Upper lobe of left lung (tissue), 6 donors: ENCODE data around the gene HCFC1R1. TPM values are rescaled to one million over a fixed set of nuclear protein-coding genes. Genes with fewer than 3 reads are reported as not detected.

Experiments
- ATAC-seq, 2 donors: fragments of 200-7000 bp; cut with Tn5 transposase; one replicate each; pipeline ENCODE4 v1.9.1; 2022; ENCODE audit warnings: mild to moderate bottlenecking in 2 of 2, moderate library complexity in 2 of 2; ENCODE audit not compliant: low FRiP score in 2 of 2
- DNase-seq, 2 donors: peaks; one replicate each; pipeline ENCODE4 v3.0.0-alpha.2; 2019 to 2020
- H3K27ac ChIP-seq, 4 donors: fragments of 200-600 bp; sonication (generic); one replicate each; pipeline ENCODE4 v1.5.1; 2016 to 2019
- H3K27me3 ChIP-seq, 4 donors: fragments of 200-600 bp; sonication (generic); one replicate each; pipeline ENCODE4 v1.5.1; 2017 to 2019
- H3K36me3 ChIP-seq, 4 donors: fragments of 200-600 bp; sonication (generic); one replicate each; pipeline ENCODE4 v1.5.1; 2016 to 2019
- H3K4me1 ChIP-seq, 4 donors: fragments of 200-600 bp; sonication (generic); one replicate each; pipeline ENCODE4 v1.5.1; 2018 to 2019
- H3K4me3 ChIP-seq, 4 donors: fragments of 200-600 bp; sonication (generic); one replicate each; pipeline ENCODE4 v1.5.1; 2017 to 2019; ENCODE audit warnings: mild to moderate bottlenecking in 2 of 4, moderate library complexity in 1 of 4
- H3K9me3 ChIP-seq, 4 donors: fragments of 200-600 bp; sonication (generic); one replicate each; pipeline ENCODE4 v1.5.1; 2018 to 2019
- EP300 ChIP-seq, 4 donors: sonication (generic); formaldehyde crosslinking; IDR thresholded peaks; one replicate each; pipeline ENCODE4 v1.5.1; 2017; ENCODE audit warnings: antibody characterized with exemption in 4 of 4, control low read depth in 2 of 4
- POLR2A ChIP-seq, 4 donors: fragments of 450-650 bp; IDR thresholded peaks; one replicate each; pipeline ENCODE4 v1.5.1; 2016 to 2017; ENCODE audit warnings: antibody characterized with exemption in 4 of 4, mild to moderate bottlenecking in 2 of 4
- POLR2AphosphoS5 ChIP-seq, 2 donors: sonication (generic); formaldehyde crosslinking; IDR thresholded peaks; one replicate each; pipeline ENCODE4 v1.5.1; 2017; ENCODE audit warnings: antibody characterized with exemption in 2 of 2
- WGBS, 2 donors: methylation state at CpG; one replicate each; pipeline ENCODE4 v1.1.5; 2017 to 2018; 5-methylcytosine and 5-hydroxymethylcytosine counted together
- total RNA-seq, 6 donors: library from RNA; depleted of rRNA in 4 of 6; stranded (reverse); fragments of >200 nt in 4 of 6; gene quantifications; one replicate each; pipeline versions ENCODE4 v1.1.0 to v1.2.1, GENCODE V29; 2016 to 2021
- TF ChIP-seq, protein P1 (sequence below), 6 experiments: fragments of 450-650 bp in 4 of 6; fragments of 200-600 bp in 2 of 6; sonication (generic) in 2 of 6; IDR thresholded peaks; one replicate each; pipeline ENCODE4 v1.5.1; 2016 to 2019; ENCODE audit warnings: antibody characterized with exemption in 6 of 6
- donor health status: DM: no; HTN: no; CAD: no; lungs with moderate emphysema.
- donor health status: DM: no; HTN: yes; CAD: no; lungs with severe emphysema.

Gene HCFC1R1
- total RNA-seq, 6 donors from 2014 or later, result 28.3 to 85.1 (median 42.2) TPM

DNA sequence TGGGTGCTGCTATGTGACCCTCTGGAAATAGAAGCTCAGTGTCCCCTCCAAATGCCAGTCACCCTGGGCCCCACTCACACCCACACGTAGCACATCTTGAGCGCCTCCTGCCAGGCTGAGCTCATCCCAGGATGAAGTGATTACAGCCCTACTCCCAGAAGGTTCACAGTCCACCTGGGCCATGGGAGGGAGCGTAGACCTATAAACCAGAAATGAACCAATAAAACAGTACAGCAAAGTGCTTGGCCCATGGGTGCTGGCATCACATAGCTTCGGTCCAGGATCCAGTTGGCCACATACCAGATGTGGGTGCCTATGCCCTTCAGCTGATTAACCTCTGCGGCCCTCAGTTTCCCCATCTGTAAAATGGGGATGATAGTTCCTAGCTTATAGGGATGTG, 15.2 kb upstream of the HCFC1R1 start:
- DNase-seq (no peak), ATAC-seq (no peak)
- peaks cover 4 to 27% (median 15%) of the 10 kb centered on the region in 4 donors for H3K27me3 ChIP-seq
- H3K4me1 ChIP-seq, result peaks cover 7 to 31% (median 14%) of the 10 kb centered on the region in 4 donors
- 80 to 92% methylated on average over 5 of the region's 5 CpGs for WGBS, 2 donors
- H3K4me3 ChIP-seq, result no peak overlapping the region
- no peaks in the 10 kb centered on the region for H3K36me3 ChIP-seq
- TF ChIP-seq EP300 (IDR thresholded peaks at IDR 0.05) (no peak), POLR2A (IDR thresholded peaks at IDR 0.05) (no peak), POLR2AphosphoS5 (IDR thresholded peaks at IDR 0.05) (no peak)
- TF ChIP-seq, protein P1, sequence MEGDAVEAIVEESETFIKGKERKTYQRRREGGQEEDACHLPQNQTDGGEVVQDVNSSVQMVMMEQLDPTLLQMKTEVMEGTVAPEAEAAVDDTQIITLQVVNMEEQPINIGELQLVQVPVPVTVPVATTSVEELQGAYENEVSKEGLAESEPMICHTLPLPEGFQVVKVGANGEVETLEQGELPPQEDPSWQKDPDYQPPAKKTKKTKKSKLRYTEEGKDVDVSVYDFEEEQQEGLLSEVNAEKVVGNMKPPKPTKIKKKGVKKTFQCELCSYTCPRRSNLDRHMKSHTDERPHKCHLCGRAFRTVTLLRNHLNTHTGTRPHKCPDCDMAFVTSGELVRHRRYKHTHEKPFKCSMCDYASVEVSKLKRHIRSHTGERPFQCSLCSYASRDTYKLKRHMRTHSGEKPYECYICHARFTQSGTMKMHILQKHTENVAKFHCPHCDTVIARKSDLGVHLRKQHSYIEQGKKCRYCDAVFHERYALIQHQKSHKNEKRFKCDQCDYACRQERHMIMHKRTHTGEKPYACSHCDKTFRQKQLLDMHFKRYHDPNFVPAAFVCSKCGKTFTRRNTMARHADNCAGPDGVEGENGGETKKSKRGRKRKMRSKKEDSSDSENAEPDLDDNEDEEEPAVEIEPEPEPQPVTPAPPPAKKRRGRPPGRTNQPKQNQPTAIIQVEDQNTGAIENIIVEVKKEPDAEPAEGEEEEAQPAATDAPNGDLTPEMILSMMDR (IDR thresholded peaks at IDR 0.05), result no peak
- H3K27ac ChIP-seq, result no peak overlapping the region
- no peaks in the 10 kb centered on the region for H3K9me3 ChIP-seq

DNA sequence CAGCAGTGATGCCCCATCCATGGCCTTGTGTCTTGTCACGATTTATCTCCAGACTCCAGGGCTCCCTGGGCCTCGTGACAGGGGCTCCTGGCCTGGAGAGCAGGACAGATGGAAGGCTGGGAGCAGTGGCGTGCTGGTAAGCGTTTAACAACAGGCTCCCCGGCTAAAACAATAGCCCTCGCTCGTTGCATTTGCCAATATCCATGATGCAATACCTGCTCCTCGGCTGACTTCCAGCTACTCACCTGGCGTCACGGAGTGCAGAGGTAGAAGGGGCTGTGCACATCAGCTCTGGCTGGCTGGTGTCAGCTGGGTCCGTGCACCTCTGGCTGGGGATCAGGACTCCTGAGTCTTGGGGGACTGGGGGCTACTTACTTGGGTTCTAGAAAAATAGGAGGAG, 14.5 kb upstream of the HCFC1R1 start:
- Histone ChIP-seq H3K4me1 (peaks cover 7 to 31% (median 14%) of the 10 kb centered on the region in 4 donors), H3K4me3 (no peak overlapping the region), H3K36me3 (no peaks in the 10 kb centered on the region), H3K27me3 (peaks cover 4 to 24% (median 15%) of the 10 kb centered on the region in 4 donors), H3K27ac (no peak overlapping the region), H3K9me3 (no peaks in the 10 kb centered on the region)
- 24 to 37% methylated on average over 8 to 11 of the region's 11 CpGs for WGBS, 2 donors
- TF ChIP-seq, protein P1 (IDR thresholded peaks at IDR 0.05), result no peak
- TF ChIP-seq POLR2A (IDR thresholded peaks at IDR 0.05) (no peak), POLR2AphosphoS5 (IDR thresholded peaks at IDR 0.05) (no peak), EP300 (IDR thresholded peaks at IDR 0.05) (no peak)
- ATAC-seq (no peak), DNase-seq (peak in 1 of 2 donors; percentile 76)

DNA sequence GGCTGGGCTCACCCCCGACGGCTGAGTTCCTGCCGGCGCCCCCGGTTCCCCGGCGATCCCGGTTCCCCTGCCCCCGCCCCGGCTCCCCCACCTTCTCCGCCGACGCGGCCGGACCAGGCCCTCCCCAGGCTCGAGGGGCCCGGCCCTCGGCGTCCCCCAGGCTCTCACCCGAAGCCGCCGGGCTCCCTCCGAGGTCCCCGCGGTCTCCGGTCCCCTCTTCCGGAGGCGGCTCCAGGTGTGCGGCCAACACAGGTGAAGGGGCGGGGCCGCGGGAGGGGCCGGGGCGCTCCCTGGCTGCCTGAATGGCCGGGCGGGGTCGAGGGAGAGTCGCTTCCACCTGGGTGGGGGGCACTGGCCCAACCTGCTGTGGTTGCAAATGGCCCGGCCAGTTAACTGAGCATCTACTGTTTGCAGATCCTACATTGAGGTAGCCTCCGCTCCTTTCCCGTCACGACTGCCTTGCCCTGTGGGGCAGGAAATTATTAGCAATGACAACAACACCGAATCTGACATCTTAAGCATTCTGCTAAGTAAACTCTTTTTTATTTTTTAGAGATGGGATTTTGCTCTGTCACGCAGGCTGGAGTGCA, 13.1 kb upstream of the HCFC1R1 start, which contains the start of gene BICDL2:
Gene BICDL2 (minus strand): TSS at position 219 of the 590 bp plus-strand sequence. CDS start 1,448 bp downstream, outside the sequence.
- Histone ChIP-seq H3K4me3 (peak within 1 kb of the TSS; percentile 18 to 60 (median 56)), H3K4me1 (peaks cover 7 to 31% (median 14%) of the 10 kb centered on the region in 4 donors), H3K36me3 (no peaks in the 10 kb centered on the region), H3K27ac (peak within 1 kb of the TSS; percentile 37 to 63 (median 57)), H3K9me3 (no peaks in the 10 kb centered on the region), H3K27me3 (peaks cover 4 to 26% (median 15%) of the 10 kb centered on the region in 4 donors)
- DNase-seq, result peak; percentile 67 to 90
- TF ChIP-seq POLR2A (IDR thresholded peaks at IDR 0.05), result peak in 1 of 4 donors; percentile 34
- TF ChIP-seq EP300 (IDR thresholded peaks at IDR 0.05), result no peak
- TF ChIP-seq, protein P1 (IDR thresholded peaks at IDR 0.05), result no peak
- no peak for TF ChIP-seq POLR2AphosphoS5 (IDR thresholded peaks at IDR 0.05)
- 25 to 35% methylated on average over 5 to 8 of the region's 44 CpGs for WGBS, 2 donors
- peak; percentile 23 to 32 for ATAC-seq

DNA sequence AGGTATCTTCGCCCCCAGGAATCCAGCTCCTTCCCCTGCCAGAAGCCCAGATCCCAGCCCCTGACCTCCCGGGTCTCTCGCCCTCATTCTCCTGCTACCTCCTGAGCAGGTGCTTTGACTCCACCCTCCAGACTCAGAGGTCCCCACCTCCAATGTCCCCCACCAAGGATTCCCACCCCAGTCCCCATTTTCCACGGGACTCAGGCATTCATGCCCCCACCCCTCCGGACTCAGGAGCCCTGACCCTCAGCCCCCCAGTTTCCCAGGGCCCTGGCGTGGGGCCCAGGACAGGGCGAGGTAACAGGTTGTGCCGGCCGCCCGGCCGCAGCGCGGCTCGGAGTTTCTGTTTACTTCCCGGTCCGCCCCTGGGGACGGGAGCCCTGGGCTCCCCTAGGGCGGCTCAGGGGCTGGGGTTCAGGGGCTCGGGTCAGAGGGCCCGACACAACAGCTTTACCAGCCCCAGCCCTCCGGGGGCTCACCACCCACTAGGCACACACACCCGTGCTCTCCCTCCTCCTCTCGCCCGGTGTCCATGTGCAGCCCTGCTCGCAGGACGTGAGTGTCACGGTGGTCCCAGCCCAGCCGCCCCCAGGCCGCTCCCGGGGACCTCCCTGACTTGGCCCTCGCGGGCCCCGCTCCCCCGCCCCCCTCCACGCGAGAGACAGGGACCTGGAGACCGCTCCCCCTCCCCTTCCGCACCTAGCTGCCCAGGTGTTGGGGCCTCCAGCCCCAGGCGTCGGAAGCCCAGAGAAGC, 12.4 kb upstream of the HCFC1R1 start:
- peak overlapping the region; percentile 37 to 63 (median 57) for H3K27ac ChIP-seq
- TF ChIP-seq, protein P1 (IDR thresholded peaks at IDR 0.05), result no peak
- TF ChIP-seq POLR2AphosphoS5 (IDR thresholded peaks at IDR 0.05), result no peak
- TF ChIP-seq POLR2A (IDR thresholded peaks at IDR 0.05), result no peak
- TF ChIP-seq EP300 (IDR thresholded peaks at IDR 0.05), result no peak
- H3K4me3 ChIP-seq, result peak overlapping the region; percentile 18 to 60 (median 56)
- no peaks in the 10 kb centered on the region for H3K9me3 ChIP-seq
- peaks cover 7 to 31% (median 18%) of the 10 kb centered on the region in 4 donors for H3K4me1 ChIP-seq
- H3K36me3 ChIP-seq, result no peaks in the 10 kb centered on the region
- DNase-seq (peak; percentile 50 to 89), ATAC-seq (peak; percentile 16 to 63)
- H3K27me3 ChIP-seq, result peaks cover 4 to 27% (median 15%) of the 10 kb centered on the region in 4 donors
- 4 to 5% methylated on average over 5 to 25 of the region's 40 CpGs for WGBS, 2 donors
